Testis (tissue), 2 donors: ENCODE results near the gene TEX22.

Source experiments
- CTCF ChIP-seq, 3 experiments: fragments of 450-650 bp in 2 of 3; fragments of 200-600 bp in 1 of 3; sonication (generic) in 1 of 3; IDR thresholded peaks; one replicate each; pipeline ENCODE4 v1.5.1; 2016 to 2019; ENCODE audit warnings: antibody characterized with exemption in 3 of 3, mild to moderate bottlenecking in 2 of 3, moderate library complexity in 1 of 3
- POLR2A ChIP-seq: fragments of 450-650 bp; IDR thresholded peaks from one replicate; pipeline ENCODE4 v1.6.1; 2017; ENCODE audit warnings: antibody characterized with exemption, mild to moderate bottlenecking, moderate library complexity

GRCh38 chr14:105389534-105389933 lies 8.8 kb upstream of the TEX22 start:
- TF ChIP-seq CTCF (IDR thresholded peaks at IDR 0.05) (no peak), POLR2A (no peak)
